Measurements from ENCODE around the gene ANXA7.

DNA sequence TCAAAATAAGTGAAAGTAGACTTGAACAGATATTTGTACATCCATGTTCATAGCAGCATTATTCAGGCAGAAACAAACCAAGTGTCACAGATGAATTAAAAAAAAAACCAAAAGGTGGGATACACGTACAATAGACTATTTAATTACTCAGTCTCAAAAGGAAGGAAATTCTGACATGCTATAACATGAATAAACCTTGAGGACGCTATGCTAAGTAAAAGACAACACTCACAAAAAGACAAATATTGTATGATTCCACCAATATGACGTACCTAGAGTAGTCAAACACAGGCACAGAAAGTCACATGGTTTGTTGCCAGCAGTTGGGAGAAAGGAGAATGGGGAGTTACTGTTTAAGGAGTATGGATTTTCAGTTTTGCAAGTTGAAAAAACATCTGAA is 37.2 kb downstream of the ANXA7 start:
- no peak for TF ChIP-seq RORB (CRISPR knock-in tag; IDR thresholded peaks at IDR 0.05)
- no peak for TF ChIP-seq ETV6 (CRISPR knock-in tag; IDR thresholded peaks at IDR 0.05)
- no peak for TF ChIP-seq GTF2I (CRISPR knock-in tag; conservative IDR thresholded peaks at IDR 0.05)
- TF ChIP-seq, protein P1, sequence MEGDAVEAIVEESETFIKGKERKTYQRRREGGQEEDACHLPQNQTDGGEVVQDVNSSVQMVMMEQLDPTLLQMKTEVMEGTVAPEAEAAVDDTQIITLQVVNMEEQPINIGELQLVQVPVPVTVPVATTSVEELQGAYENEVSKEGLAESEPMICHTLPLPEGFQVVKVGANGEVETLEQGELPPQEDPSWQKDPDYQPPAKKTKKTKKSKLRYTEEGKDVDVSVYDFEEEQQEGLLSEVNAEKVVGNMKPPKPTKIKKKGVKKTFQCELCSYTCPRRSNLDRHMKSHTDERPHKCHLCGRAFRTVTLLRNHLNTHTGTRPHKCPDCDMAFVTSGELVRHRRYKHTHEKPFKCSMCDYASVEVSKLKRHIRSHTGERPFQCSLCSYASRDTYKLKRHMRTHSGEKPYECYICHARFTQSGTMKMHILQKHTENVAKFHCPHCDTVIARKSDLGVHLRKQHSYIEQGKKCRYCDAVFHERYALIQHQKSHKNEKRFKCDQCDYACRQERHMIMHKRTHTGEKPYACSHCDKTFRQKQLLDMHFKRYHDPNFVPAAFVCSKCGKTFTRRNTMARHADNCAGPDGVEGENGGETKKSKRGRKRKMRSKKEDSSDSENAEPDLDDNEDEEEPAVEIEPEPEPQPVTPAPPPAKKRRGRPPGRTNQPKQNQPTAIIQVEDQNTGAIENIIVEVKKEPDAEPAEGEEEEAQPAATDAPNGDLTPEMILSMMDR (IDR thresholded peaks at IDR 0.05): no peak
- TF ChIP-seq NR2C2 (CRISPR knock-in tag; IDR thresholded peaks at IDR 0.05): no peak

Measured in WTC11 (cell line).